Stimulated activated CD8-positive, alpha-beta memory T cell treated with anti-CD3 and anti-CD28 coated beads, Interleukin-7, amount 100 ng/mL, for 1 hour (primary cell): ENCODE measurements around the gene RAB39B.

Source experiments
- DNase-seq, 2 donors: peaks; one replicate each; pipeline ENCODE4 v3.0.0-alpha.2; 2020; ENCODE audit warnings: low read depth in 2 of 2

Gene RAB39B

GRCh38 chrX:155215443-155216178 lies 48.7 kb downstream of the RAB39B start:
- DNase-seq: no peak

- no peak for DNase-seq
Observed at GRCh38 chrX:155213731-155214130, 50.6 kb downstream of the RAB39B start.

- no peak for DNase-seq
Observed at GRCh38 chrX:155211208-155211607, 53.1 kb downstream of the RAB39B start.
